ENCODE results near the gene ALOX5. TPM values are rescaled to one million over a fixed set of nuclear protein-coding genes. Genes with fewer than 3 reads are reported as not detected.
"Not testable (repeated sequence)": the region's sequence is repeated elsewhere in the genome, so short reads cannot be mapped to it uniquely, and the experiment has no call there.

Gene ALOX5
- 10 to 100 TPM; 20.1 to 46.5 TPM for total RNA-seq
- long read RNA-seq, donor 1, transcript ALOX5-201 (14 exons, 2,506 nt), result major isoform, 15 of 28 reads
- long read RNA-seq, donor 1, partial matches to known transcripts, result 3 of 28 reads
- long read RNA-seq, donor 1, other reads (novel, unspliced or antisense), result 7 of 28 reads
- long read RNA-seq, donor 2, transcript ALOX5-201 (14 exons, 2,506 nt), result major isoform, 12 of 22 reads
- long read RNA-seq, donor 2, partial matches to known transcripts, result 2 of 22 reads
- long read RNA-seq, donor 2, other reads (novel, unspliced or antisense), result 8 of 22 reads

DNA sequence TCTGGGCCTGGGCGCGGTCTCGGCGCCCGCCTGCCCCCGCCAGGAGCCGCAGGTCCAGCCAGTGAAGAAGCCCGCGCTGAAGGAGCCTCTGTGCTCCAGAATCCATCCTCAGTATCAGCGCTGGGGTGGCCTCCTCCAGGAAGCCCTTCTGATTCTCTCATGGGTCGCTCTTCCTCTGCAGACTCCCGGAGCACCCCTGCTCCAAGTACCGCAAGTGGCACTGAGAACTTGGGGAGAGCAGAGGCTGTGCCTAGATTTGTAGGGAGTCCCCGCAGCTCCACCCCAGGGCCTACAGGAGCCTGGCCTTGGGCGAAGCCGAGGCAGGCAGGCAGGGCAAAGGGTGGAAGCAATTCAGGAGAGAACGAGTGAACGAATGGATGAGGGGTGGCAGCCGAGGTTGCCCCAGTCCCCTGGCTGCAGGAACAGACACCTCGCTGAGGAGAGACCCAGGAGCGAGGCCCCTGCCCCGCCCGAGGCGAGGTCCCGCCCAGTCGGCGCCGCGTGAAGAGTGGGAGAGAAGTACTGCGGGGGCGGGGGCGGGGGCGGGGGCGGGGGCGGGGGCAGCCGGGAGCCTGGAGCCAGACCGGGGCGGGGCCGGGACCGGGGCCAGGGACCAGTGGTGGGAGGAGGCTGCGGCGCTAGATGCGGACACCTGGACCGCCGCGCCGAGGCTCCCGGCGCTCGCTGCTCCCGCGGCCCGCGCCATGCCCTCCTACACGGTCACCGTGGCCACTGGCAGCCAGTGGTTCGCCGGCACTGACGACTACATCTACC, at the start of gene ALOX5:
Gene ALOX5, plus strand, starts transcription at position 641 of the 774 bp plus-strand sequence. Its CDS starts 64 bp downstream, at position 705.
- peak; percentile 89 for DNase-seq (ENCODE audit: low spot score)
- intact Hi-C loops (cut with DNase I), result no loop called here

DNA sequence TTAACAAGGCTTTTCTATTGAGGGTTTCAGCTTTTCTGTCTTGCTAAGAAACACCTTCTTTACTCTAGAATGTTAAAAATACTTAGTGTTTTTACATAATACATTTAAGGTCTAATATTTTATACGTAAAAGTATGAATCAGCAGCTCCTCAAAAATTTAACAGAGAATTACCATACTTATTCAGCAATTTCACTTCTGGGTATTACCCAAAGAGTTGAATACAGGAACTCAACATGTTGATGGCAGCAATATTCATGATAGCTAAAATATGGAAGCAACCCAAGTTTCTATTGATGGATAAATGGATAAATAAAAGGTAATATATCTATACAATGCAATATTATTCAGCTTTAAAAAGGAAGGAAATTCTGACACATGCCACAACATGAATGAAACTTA, 48.9 kb upstream of the ALOX5 start:
- intact Hi-C loops (cut with DNase I), result no loop called here
- DNase-seq (ENCODE audit: low spot score), result no peak

DNA sequence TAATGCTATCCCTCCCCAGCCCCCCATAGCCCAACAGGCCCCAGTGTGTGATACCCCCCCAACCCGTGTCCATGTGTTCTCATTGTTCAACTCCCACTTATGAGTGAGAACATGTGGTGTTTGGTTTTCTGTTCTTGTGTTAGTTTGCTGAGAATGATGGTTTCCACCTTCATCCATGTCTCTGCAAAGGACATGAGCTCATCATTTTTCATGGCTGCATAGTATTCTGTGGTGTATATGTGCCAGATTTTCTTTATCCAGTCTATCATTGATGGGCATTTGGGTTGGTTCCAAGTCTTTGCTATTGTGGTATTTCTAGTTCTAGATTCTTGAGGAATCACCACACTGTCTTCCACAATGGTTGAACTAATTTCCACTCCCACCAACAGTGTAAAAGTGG, 47.2 kb upstream of the ALOX5 start:
- DNase-seq (ENCODE audit: low spot score); intact Hi-C loops (cut with DNase I): not testable (repeated sequence)

DNA sequence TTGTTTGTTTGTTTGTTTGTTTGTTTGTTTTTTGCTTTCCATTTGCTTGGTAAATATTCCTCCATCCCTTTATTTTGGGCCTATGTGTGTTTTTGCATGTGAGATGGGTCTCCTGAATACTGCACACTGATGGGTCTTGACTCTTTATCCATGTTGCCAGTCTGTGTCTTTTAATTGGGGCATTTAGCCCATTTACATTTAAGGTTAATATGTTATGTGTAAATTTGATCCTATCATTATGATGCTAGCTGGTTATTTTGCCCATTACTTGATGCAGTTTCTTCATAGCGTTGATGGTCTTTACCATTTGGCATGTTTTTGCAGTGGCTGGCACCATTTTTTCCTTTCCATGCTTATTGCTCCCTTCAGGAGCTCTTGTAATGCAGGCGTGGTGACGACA, 42.2 kb upstream of the ALOX5 start:
- DNase-seq (ENCODE audit: low spot score); intact Hi-C loops (cut with DNase I): not testable (repeated sequence)

DNA sequence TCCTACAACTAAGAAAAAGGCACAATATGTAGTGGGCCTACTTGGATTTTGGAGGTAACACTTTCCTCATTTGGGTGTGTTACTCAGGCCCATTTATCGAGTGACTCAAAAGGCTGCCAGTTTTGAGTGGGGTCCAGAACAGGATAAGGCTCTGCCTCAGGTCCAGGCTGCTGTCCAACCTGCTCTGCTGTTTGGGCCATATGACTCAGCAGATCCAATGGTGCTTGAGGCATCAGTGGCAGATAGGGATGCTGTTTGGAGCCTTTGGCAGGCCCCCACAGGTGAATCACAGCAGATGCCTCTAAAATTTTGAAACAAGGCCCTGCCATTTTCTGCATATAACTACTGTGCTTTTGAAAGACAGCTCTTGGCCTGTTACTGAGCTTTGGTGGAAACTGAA, 34.1 kb upstream of the ALOX5 start:
- DNase-seq (ENCODE audit: low spot score), result no peak
- intact Hi-C loops (cut with DNase I), result no loop called here

DNA sequence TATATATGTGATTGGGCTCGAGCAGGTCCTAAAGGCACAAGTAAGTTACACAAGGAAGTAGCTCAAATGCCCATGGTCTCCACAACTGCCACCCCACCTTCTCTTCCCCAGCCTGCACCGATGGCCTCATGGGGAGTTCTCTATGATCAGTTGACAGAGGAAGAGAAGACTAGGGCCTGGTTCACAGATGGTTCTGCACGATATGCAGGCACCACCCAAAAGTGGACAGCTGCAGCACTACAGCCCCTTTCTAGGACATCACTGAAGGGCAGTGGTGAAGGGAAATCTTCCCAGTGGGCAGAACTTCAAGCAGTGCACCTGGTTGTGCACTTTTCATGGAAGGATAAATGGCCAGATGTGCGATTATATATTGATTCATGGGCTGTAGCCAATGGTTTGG, 33.6 kb upstream of the ALOX5 start:
- intact Hi-C loops (cut with DNase I), result not testable (repeated sequence)
- peak; percentile 24 for DNase-seq (ENCODE audit: low spot score)

DNA sequence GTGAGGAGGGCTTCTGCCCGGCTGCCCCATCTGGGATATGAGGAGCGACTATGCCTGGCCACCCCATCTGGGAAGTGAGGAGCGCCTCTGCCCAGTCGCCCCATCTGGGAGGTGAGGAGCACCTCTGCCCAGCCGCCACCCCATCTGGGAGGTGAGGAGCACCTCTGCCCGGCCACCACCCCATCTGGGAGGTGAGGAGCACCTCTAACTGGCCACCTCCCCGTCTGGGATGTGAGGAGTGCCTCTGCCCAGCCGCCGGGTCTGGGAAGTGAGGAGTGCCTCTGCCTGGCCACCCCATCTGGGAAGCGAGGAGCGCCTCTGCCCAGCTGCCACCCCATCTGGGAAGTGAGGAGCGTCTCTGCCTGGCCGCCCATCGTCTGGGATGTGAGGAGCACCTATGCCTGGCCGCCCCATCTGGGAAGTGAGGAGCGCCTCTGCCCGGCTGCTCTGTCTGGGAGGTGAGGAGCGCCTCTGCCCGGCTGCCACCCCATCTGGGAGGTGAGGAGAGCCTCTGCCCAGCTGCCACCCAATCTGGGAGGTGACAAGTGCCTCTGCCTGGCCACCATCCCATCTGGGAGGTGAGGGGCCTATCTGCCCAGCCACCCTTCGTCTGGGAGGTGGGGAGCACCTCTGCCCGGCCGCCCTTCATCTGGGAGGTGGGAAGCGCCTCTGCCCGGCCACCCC, 27.2 kb upstream of the ALOX5 start:
- intact Hi-C loops (cut with DNase I), result not testable (repeated sequence)
- DNase-seq (ENCODE audit: low spot score), result peak; percentile 75

DNA sequence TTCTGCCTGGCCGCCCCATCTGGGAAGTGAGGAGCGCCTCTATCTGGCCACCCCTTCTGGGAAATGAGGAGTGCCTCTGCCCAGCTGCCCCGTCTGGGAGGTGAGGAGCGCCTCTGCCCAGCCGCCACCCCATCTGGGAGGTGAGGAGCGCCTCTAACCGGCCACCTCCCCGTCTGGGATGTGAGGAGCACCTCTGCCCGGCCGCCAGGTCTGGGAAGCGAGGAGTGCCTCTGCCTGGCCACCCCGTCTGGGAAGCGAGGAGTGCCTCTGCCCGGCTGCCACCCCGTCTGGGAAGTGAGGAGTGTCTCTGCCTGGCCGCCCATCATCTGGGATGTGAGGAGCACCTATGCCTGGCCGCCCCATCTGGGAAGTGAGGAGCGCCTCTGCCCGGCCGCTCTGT, 26.6 kb upstream of the ALOX5 start:
- peak; percentile 69 for DNase-seq (ENCODE audit: low spot score)
- intact Hi-C loops (cut with DNase I), result not testable (repeated sequence)

DNA sequence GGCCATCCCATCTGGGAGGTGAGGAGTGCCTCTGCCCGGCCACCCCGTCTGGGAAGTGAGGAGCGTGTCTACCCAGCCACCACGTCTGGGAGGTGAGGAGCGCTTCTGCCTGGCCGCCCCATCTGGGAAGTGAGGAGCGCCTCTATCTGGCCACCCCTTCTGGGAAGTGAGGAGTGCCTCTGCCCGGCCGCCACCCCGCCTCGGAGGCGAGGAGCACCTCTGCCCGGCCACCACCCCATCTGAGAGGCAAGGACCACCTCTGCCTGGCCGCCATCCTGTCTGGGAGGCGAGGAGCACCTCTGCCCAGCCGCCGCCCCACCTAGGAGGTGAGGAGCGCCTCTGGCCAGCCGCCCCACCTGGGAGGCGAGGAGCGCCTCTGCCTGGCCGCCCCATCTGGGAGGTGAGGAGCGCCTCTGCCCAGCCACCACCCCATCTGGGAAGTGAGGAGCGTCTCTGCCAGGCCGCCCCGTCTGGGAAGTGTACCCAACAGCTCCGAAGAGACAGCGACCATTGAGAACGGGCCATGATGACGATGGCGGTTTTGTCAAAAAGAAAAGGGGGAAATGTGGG, 25.7 kb upstream of the ALOX5 start:
- intact Hi-C loops (cut with DNase I), result not testable (repeated sequence)
- DNase-seq (ENCODE audit: low spot score), result peak; percentile 61

DNA sequence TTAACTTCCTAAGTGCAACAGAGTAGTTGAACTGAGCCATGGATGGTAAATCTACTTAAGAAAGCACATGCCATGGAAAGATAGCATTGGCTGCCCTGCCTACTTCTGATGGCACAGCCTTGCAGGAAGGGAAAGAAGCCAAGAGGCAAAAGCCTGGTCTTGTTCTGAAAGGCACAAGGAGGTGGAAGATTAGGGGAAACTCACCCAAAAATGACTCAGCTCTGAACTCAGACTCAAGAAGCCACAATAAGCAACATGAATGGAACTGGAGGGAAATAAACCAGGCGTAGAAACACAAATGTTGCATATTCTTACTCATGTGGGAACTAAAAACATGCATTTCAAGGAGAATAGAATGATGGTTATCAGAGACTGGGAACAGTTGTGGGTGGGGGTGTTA, 20.8 kb upstream of the ALOX5 start:
- intact Hi-C loops (cut with DNase I), result no loop called here
- DNase-seq (ENCODE audit: low spot score), result no peak

DNA sequence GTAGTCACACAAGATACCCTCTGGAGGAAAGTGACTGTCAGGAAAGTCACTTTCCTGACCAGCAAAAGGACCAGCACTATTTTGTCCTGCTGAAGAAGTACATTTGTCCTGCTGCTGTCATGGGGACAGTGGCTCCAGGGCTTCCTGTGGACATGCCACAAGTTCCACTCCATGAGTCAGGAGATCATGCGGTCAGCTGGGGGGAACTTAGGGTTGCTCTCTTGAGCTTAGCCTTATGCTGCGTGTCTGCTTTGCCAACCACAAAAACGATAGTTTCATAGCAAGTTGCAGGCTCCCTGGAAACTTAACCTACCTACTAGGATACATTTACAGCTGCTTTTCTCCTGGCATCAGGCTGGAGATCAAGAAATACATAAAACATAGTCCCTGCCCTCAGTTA, 19.8 kb upstream of the ALOX5 start:
- peak; percentile 83 for DNase-seq (ENCODE audit: low spot score)
- intact Hi-C loops (cut with DNase I), result no loop called here

DNA sequence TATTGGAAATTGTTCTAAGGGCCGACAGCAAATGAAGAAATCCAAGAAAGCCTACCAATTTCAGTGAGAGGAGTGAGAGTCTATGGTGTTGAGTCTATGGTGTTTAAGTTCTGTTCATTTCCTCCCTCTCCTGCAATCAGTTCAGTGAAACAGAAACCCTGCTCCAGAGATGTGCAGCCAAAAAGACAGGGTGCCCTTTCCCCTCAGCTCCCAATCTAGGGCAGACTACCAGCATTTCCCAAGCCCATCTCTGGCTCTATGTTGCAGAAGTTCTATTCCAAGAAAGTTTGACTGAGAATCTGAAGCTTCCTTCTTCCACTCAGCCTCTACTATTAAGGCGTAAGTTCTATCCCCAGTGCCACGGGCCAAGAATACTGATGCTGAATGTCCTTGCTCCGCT, 18.5 kb upstream of the ALOX5 start:
- intact Hi-C loops (cut with DNase I), result no loop called here
- DNase-seq (ENCODE audit: low spot score), result no peak

DNA sequence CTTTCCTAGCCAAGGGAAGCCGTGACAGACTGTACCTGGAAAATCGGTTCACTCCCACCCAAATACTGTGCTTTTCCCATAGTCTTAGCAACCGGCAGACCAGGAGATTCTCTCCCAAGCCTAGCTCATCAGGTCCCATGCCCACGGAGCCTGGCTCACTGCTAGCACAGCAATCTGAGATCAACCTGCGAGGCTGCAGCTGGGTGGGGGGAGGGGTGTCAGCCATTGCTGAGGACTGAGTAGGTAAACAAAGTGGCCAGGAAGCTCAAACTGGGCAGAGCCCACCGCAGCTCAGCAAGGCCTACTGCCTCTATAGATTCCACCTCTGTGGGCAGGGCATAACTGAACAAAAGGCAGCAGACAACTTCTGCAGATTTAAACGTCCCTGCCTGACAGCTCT, 15.1 kb upstream of the ALOX5 start:
- DNase-seq (ENCODE audit: low spot score); intact Hi-C loops (cut with DNase I): not testable (repeated sequence)

DNA sequence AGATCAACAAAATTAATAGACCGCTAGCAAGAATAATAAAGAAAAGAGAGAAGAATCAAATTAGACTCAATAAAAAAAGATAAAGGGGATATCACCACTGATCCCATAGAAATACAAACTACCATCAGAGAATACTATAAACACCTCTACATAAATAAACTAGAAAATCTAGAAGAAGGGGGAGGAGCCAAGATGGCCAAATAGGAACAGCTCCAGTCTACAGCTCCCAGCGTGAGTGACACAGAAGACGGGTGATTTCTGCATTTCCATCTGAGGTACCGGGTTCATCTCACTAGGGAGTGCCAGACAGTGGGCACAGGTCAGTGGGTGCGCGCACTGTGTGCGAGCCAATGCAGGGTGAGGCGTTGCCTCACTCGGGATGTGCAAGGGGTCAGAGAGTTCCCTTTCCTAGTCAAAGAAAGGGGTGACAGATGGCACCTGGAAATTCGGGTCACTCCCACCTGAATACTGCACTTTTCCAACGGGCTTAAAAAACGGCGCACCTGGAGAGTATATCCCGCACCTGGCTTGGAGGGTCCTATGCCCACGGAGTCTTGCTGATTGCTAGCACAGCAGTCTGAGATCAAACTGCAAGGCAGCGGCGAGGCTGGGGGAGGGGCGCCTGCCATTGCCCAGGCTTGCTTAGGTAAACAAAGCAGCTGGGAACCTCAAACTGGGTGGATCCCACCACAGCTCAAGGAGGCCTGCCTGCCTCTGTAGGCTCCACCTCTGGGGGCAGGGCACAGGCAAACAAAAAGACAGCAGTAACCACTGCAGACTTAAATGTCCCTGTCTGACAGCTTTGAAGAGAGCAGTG, 11.8 kb upstream of the ALOX5 start:
- DNase-seq (ENCODE audit: low spot score); intact Hi-C loops (cut with DNase I): not testable (repeated sequence)

DNA sequence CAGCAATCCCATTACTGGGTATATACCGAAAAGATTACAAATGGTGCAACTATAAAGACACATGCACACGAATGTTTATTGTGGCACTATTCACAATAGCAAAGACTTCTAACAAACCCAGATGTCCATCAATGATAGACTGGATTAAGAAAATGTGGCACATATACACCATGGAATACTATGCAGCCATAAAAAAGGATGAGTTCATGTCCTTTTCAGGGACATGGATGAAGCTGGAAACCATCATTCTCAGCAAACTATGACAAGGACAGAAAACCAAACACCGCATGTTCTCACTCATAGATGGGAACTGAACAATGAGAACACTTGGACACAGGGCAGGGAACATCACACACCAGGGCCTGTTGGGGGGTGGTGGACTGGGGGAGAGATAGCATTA, 6.4 kb upstream of the ALOX5 start:
- DNase-seq (ENCODE audit: low spot score); intact Hi-C loops (cut with DNase I): not testable (repeated sequence)

DNA sequence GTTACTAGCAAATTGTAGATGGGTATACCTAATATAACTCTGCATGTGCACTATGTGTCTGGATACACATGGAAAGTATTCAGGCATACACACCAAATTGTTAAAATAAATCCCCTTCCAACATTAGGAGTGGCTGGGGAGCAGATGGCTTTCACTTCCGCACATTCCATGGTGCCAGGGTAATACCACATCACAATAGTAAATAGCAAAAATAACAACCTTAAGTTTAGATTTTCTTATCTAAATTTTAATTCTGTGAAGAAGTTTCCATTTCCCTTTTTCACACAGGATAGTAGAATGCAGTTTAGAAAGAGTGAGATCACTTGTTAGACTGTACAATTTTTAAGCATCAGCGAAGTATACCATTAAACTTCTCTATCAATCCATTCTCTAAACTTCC, 5.8 kb upstream of the ALOX5 start:
- intact Hi-C loops (cut with DNase I), result no loop called here
- DNase-seq (ENCODE audit: low spot score), result no peak

DNA sequence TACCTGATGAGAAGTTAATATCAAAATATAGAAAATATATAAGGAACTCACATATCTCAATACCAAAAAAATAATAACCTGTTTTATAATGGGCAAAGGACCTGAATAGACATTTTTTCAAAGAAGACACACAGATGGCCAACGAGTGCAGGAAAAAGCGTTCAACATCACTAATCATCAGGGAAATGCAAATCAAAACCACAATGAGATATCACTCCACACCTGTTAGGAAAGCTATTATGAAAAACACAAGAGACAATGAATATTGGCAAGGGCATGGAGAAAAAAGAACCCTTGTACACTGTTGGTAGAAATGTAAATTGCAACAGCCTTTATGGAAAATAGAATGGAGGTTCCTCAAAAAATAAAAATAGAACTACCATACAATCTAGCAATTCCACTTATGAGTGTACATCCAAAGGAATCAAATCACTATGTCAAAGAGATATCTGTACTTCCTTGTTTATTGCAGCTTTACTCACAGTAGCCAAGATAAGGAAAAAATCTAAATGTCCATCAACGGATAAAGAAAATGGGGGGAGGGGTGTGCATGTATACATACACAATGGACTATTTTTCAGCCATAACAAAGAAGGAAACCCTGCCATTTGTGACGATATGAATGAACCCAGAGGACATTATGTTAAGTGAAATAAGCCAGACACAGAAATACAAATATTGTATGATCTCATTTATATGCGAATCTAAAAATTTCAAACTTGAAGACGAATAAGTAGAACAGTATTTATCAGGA, 3.6 kb upstream of the ALOX5 start:
- intact Hi-C loops (cut with DNase I), result no loop called here
- no peak for DNase-seq (ENCODE audit: low spot score)

DNA sequence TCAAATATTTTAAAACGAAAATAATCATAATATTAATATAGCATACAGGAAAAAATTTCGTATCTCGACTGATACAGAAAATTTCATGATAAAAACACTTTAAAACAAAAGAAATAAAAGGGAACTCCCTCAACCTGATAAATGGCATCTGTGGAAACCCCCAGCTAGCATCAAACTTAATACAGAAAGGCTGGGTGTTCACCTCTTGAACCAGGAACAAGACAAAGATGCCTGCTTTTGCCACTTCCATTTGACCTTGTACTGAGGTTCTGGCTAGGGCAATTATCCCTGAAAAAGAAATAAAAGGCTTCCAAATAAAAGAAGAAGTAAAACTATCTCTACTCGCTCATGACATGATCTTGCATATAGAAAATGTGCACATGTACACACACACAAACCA, 2.5 kb upstream of the ALOX5 start:
- intact Hi-C loops (cut with DNase I), result no loop called here
- DNase-seq (ENCODE audit: low spot score), result no peak
